IMR-90 (cell line): ENCODE data around the gene OGFOD2. TPM values are rescaled to one million over a fixed set of nuclear protein-coding genes. Genes with fewer than 3 reads are reported as not detected.

Experiments
- ATAC-seq: fragments of 200-7000 bp; cut with Tn5 transposase; 2 replicates; pipeline ENCODE4 v1.9.1; 2020; ENCODE audit warnings: low read depth, mild to moderate bottlenecking, moderate library complexity
- BruUV-seq: library from RNA; stranded (reverse); fragments of 400-500 nt; replicated peaks from 2 replicates; lab custom pipeline; 2021; lab: Mats Ljungman, UMichigan
- CTCF ChIA-PET: fragments of 300-600 bp; formaldehyde crosslinking; extraction: SDS; loops from one replicate; lab custom pipeline; 2021; ENCODE audit warnings: antibody characterized with exemption; lab: Yijun Ruan, JAX
- POLR2A ChIA-PET: fragments of 300-600 bp; sonication (Branson Sonifier 250); formaldehyde crosslinking; loops from one replicate; lab custom pipeline; 2022; ENCODE audit warnings: antibody characterized with exemption; ENCODE audit not compliant: unreplicated experiment; lab: Charles Lee
- DNase-seq: peaks from one replicate; pipeline ENCODE4 v3.0.0; 2013
- H2AFZ ChIP-seq: replicated peaks from 2 replicates; pipeline ENCODE3; 2013; ENCODE audit warnings: low read length, mild to moderate bottlenecking; ENCODE audit not compliant: poor library complexity
- H2AK5ac ChIP-seq: 2 replicates; pipeline ENCODE4 v1.6.1; 2013; ENCODE audit warnings: low read depth, low read length, inconsistent platforms
- H2AK9ac ChIP-seq: replicated peaks from 2 replicates; pipeline ENCODE3; 2013; ENCODE audit warnings: mild to moderate bottlenecking, low read depth, low read length, moderate library complexity; ENCODE audit not compliant: poor library complexity
- H2BK120ac ChIP-seq: 2 replicates; pipeline ENCODE4 v1.6.1; 2013; ENCODE audit warnings: low read depth, low read length, inconsistent platforms
- H2BK15ac ChIP-seq: 3 replicates; pipeline ENCODE4 v1.6.1; 2013; ENCODE audit warnings: low read depth, low read length, inconsistent platforms
- H2BK20ac ChIP-seq: 2 replicates; pipeline ENCODE4 v1.6.1; 2013; ENCODE audit warnings: low read depth, mild to moderate bottlenecking, inconsistent platforms, low read length, moderate library complexity
- H2BK5ac ChIP-seq: 2 replicates; pipeline ENCODE4 v1.6.1; 2013; ENCODE audit warnings: mild to moderate bottlenecking, low read depth, low read length, inconsistent platforms; ENCODE audit not compliant: poor library complexity, severe bottlenecking
- H3K14ac ChIP-seq: replicated peaks from 2 replicates; pipeline ENCODE4 v1.6.1; 2013; ENCODE audit warnings: low read depth, low read length, inconsistent platforms
- H3K18ac ChIP-seq: 2 replicates; pipeline ENCODE4 v1.6.1; 2013; ENCODE audit warnings: low read depth, low read length, control low read depth
- H3K23ac ChIP-seq: 2 replicates; pipeline ENCODE4 v1.6.1; 2013; ENCODE audit warnings: low read depth, low read length, inconsistent platforms
- H3K27ac ChIP-seq: 2 replicates; pipeline ENCODE4 v1.5.1; 2013; ENCODE audit warnings: mild to moderate bottlenecking, control low read depth, low read length; ENCODE audit not compliant: insufficient read depth
- H3K27me3 ChIP-seq: 2 replicates; pipeline ENCODE4 v1.6.1; 2013; ENCODE audit warnings: low read length; ENCODE audit not compliant: control insufficient read depth, insufficient read depth
- H3K36me3 ChIP-seq: 2 replicates; pipeline ENCODE4 v1.6.1; 2013; ENCODE audit warnings: low read length, mixed read lengths; ENCODE audit not compliant: control insufficient read depth, insufficient read depth
- H3K4ac ChIP-seq: 2 replicates; pipeline ENCODE4 v1.6.1; 2013; ENCODE audit warnings: low read depth, low read length, inconsistent platforms
- H3K4me1 ChIP-seq: 2 replicates; pipeline ENCODE4 v1.6.1; 2013; ENCODE audit warnings: low read length, mixed read lengths; ENCODE audit not compliant: control insufficient read depth, insufficient read depth
- H3K4me2 ChIP-seq: 2 replicates; pipeline ENCODE4 v1.6.1; 2013; ENCODE audit warnings: low read depth, mild to moderate bottlenecking, control low read depth, low read length, moderate library complexity
- H3K4me3 ChIP-seq: 2 replicates; pipeline ENCODE4 v1.5.1; 2013; ENCODE audit warnings: low read depth, mild to moderate bottlenecking, control low read depth, low read length, moderate library complexity; ENCODE audit not compliant: insufficient read depth
- H3K56ac ChIP-seq: 2 replicates; pipeline ENCODE4 v1.6.1; 2013; ENCODE audit warnings: low read length, inconsistent platforms; ENCODE audit not compliant: insufficient read depth; ENCODE audit errors: extremely low read depth
- H3K79me1 ChIP-seq, 2 experiments: 2 replicates each; pipeline ENCODE4 v1.6.1; 2013; ENCODE audit warnings: low read length in 2 of 2, inconsistent platforms in 1 of 2, low read depth in 1 of 2
- H3K9ac ChIP-seq: 2 replicates; pipeline ENCODE4 v1.6.1; 2013; ENCODE audit warnings: low read depth, low read length, control low read depth
- H3K9me1 ChIP-seq: 2 replicates; pipeline ENCODE4 v1.6.1; 2013; ENCODE audit warnings: low read length, inconsistent platforms; ENCODE audit not compliant: insufficient read depth
- H3K9me3 ChIP-seq: 2 replicates; pipeline ENCODE4 v1.6.1; 2013; ENCODE audit warnings: low read length; ENCODE audit not compliant: control insufficient read depth, insufficient read depth
- H4K20me1 ChIP-seq: 2 replicates; pipeline ENCODE4 v1.6.1; 2013; ENCODE audit warnings: low read length, inconsistent platforms; ENCODE audit not compliant: insufficient read depth
- H4K5ac ChIP-seq: 2 replicates; pipeline ENCODE4 v1.6.1; 2013; ENCODE audit warnings: mild to moderate bottlenecking, low read depth, low read length, control low read depth
- H4K8ac ChIP-seq, 2 experiments: 2 replicates each; pipeline ENCODE4 v1.6.1; 2013; ENCODE audit warnings: low read depth in 2 of 2, low read length in 2 of 2, control low read depth in 1 of 2, inconsistent platforms in 1 of 2
- H4K91ac ChIP-seq: 2 replicates; pipeline ENCODE4 v1.6.1; 2013; ENCODE audit warnings: low read depth, low read length, inconsistent platforms; ENCODE audit not compliant: insufficient read depth
- CEBPB ChIP-seq: IDR thresholded peaks from 2 replicates; pipeline ENCODE4 v1.6.1; 2012; ENCODE audit warnings: low read depth, low read length, improper control_type of control experiment
- CHD1 ChIP-seq: IDR thresholded peaks from 2 replicates; pipeline ENCODE4 v1.6.1; 2012; ENCODE audit warnings: low read depth, low read length, improper control_type of control experiment
- FOS ChIP-seq: fragments of 150-350 bp; IDR thresholded peaks from 2 replicates; pipeline ENCODE4 v1.6.1; 2016; ENCODE audit warnings: low read depth, low read length
- MAFK ChIP-seq: IDR thresholded peaks from 2 replicates; pipeline ENCODE4 v1.6.1; 2012; ENCODE audit warnings: low read depth, low read length, improper control_type of control experiment
- MAZ ChIP-seq: IDR thresholded peaks from 2 replicates; pipeline ENCODE4 v1.6.1; 2012; ENCODE audit warnings: low read depth, mild to moderate bottlenecking, low read length, improper control_type of control experiment, moderate library complexity, borderline replicate concordance
- MXI1 ChIP-seq: IDR thresholded peaks from 2 replicates; pipeline ENCODE4 v1.6.1; 2012; ENCODE audit warnings: low read depth, mild to moderate bottlenecking, low read length, moderate library complexity, borderline replicate concordance
- NFE2L2 ChIP-seq: fragments of 150-350 bp; IDR thresholded peaks from 2 replicates; pipeline ENCODE4 v1.6.1; 2016; ENCODE audit warnings: low read depth, mild to moderate bottlenecking, low read length
- POLR2A ChIP-seq: IDR thresholded peaks from 2 replicates; pipeline ENCODE4 v1.6.1; 2012; ENCODE audit warnings: mild to moderate bottlenecking, low read depth, low read length
- RAD21 ChIP-seq: IDR thresholded peaks from 2 replicates; pipeline ENCODE4 v1.6.1; 2012; ENCODE audit warnings: low read length, improper control_type of control experiment
- RCOR1 ChIP-seq: IDR thresholded peaks from 2 replicates; pipeline ENCODE4 v1.6.1; 2012; ENCODE audit warnings: mild to moderate bottlenecking, low read length, improper control_type of control experiment; ENCODE audit not compliant: insufficient replicate concordance
- RFX5 ChIP-seq: IDR thresholded peaks from 2 replicates; pipeline ENCODE4 v1.8.0; 2012; ENCODE audit warnings: low read depth, mild to moderate bottlenecking, low read length, moderate library complexity
- WGBS, 2 experiments: methylation state at CpG; one replicate each; pipeline versions ENCODE4 v1.1.5 to v1.1.7; 2013; ENCODE audit warnings: missing lambda C conversion rate in 2 of 2; ENCODE audit not compliant: insufficient read length in 1 of 2; ENCODE audit errors: extremely low coverage in 2 of 2; 5-methylcytosine and 5-hydroxymethylcytosine counted together
- dilution Hi-C: fragments of 300-500 bp; cut with HindIII; formaldehyde crosslinking; loops from one replicate; pipeline ENCODE4 v1.14.3; 2018; ENCODE audit warnings: low sequenced_read_pairs; ENCODE audit not compliant: unreplicated experiment
- in situ Hi-C: fragments of 300-500 bp; cut with MboI; formaldehyde crosslinking; loops from 3 replicates; pipeline ENCODE4 v1.14.3; 2019; ENCODE audit warnings: low sequenced_read_pairs, inconsistent platforms, mixed read lengths
- intact Hi-C: fragments of 100-400 bp; cut with micrococcal nuclease; formaldehyde crosslinking; loops from 2 replicates; pipeline ENCODE4 v1.10.0; 2022
- polyA plus RNA-seq, 3 experiments: library from polyadenylated mRNA; depleted of rRNA; stranded (reverse); fragments of >200 nt; gene quantifications; 2 replicates each; pipeline ENCODE4 v1.2.3, GENCODE V29; 2012; ENCODE audit warnings: low replicate concordance in 1 of 3
- total RNA-seq: library from RNA; depleted of rRNA; stranded (reverse); fragments of >200 nt; gene quantifications from 2 replicates; pipeline ENCODE4 v1.2.3, GENCODE V29; 2012
- TF ChIP-seq, protein P1 (sequence below): conservative IDR thresholded peaks from 2 replicates; pipeline ENCODE4 v1.5.1; 2012; ENCODE audit warnings: mild to moderate bottlenecking, low read depth, low read length, improper control_type of control experiment
- TF ChIP-seq, protein P2 (sequence below): fragments of 150-350 bp; IDR thresholded peaks from 2 replicates; pipeline ENCODE4 v1.6.1; 2017; ENCODE audit warnings: mild to moderate bottlenecking, antibody characterized with exemption, low read length, low read depth

Gene OGFOD2
- total and polyA plus RNA-seq, 2 of the 4 experiments (the other 2 are of a cell fraction): 4.3 to 18.2 TPM

DNA sequence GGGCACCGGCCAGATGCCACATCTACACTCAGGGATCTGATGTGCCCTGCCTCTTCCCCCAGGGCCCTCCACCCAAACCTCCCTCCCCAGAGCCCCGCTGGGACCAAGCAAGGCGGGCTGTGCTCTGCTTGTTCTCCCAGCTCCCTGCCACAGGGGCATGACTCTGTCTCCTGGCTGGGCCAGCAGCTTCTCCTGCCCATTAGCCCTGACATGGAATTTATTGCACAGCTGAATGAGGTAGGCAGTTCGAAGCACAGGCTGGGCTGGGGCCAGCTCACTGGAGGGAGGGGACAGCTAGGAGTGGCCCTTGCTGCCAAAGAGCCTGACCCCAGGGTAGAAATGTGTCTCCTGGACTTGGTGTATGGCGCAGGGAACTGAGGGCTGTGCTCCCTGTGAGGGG is 47.8 kb downstream of the OGFOD2 start:
- dilution Hi-C loops (no loop called here), intact Hi-C loops (no loop called here), in situ Hi-C loops (no loop called here)
- Histone ChIP-seq H4K20me1 (0 out of 2 replicates have a peak, but pooled peaks cover 6% of the 10 kb centered on the region), H3K27ac (no peak overlapping the region), H3K14ac (no peak overlapping the region), H2BK15ac (no peak overlapping the region), H4K91ac (no peak overlapping the region), H3K9ac (no peak overlapping the region), H3K4me1 (peaks cover 10% of the 10 kb centered on the region), H2AFZ (no peak overlapping the region), H3K9me1 (peaks cover 8% of the 10 kb centered on the region), H4K8ac (no peak overlapping the region), H3K4ac (no peak overlapping the region), H2BK5ac (no peak overlapping the region), H3K79me1 (no peaks in the 10 kb centered on the region; a peak in 1 of 4 replicates), H2AK9ac (peak overlapping the region; percentile 12), H3K27me3 (no peaks in the 10 kb centered on the region), H2AK5ac (no peak overlapping the region), H3K56ac (no peak overlapping the region), H4K5ac (no peak overlapping the region), H3K18ac (no peak overlapping the region), H3K9me3 (no peaks in the 10 kb centered on the region), H3K4me2 (no peak overlapping the region), H3K36me3 (peaks cover 9% of the 10 kb centered on the region; the same call in 1 of the 2 replicates), H2BK120ac (no peak overlapping the region), H3K4me3 (no peak overlapping the region), H2BK20ac (no peak overlapping the region), H3K23ac (no peak overlapping the region)
- no TSS peak for BruUV-seq
- no peak for DNase-seq
- ChIA-PET CTCF (interaction anchor here (1.1 kb wide), 1 partner anchor 21 kb away, joined by 3 read pairs; no protein-coding TSS in a partner anchor), POLR2A (no interaction called here)
- ATAC-seq: no peak
- 100% methylated on average over 1 of the region's 5 CpGs; no CpG with 5 or more reads in 1 of the 2 experiments for WGBS, 2 experiments
- no peak for TF ChIP-seq POLR2A
- TF ChIP-seq FOS: no peak
- no peak for TF ChIP-seq MAZ
- no peak for TF ChIP-seq CEBPB
- TF ChIP-seq RFX5: no peak
- no peak for TF ChIP-seq CHD1
- no peak for TF ChIP-seq RCOR1
- TF ChIP-seq, protein P1, sequence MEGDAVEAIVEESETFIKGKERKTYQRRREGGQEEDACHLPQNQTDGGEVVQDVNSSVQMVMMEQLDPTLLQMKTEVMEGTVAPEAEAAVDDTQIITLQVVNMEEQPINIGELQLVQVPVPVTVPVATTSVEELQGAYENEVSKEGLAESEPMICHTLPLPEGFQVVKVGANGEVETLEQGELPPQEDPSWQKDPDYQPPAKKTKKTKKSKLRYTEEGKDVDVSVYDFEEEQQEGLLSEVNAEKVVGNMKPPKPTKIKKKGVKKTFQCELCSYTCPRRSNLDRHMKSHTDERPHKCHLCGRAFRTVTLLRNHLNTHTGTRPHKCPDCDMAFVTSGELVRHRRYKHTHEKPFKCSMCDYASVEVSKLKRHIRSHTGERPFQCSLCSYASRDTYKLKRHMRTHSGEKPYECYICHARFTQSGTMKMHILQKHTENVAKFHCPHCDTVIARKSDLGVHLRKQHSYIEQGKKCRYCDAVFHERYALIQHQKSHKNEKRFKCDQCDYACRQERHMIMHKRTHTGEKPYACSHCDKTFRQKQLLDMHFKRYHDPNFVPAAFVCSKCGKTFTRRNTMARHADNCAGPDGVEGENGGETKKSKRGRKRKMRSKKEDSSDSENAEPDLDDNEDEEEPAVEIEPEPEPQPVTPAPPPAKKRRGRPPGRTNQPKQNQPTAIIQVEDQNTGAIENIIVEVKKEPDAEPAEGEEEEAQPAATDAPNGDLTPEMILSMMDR: no peak
- TF ChIP-seq NFE2L2: no peak
- TF ChIP-seq, protein P2, sequence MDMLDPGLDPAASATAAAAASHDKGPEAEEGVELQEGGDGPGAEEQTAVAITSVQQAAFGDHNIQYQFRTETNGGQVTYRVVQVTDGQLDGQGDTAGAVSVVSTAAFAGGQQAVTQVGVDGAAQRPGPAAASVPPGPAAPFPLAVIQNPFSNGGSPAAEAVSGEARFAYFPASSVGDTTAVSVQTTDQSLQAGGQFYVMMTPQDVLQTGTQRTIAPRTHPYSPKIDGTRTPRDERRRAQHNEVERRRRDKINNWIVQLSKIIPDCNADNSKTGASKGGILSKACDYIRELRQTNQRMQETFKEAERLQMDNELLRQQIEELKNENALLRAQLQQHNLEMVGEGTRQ: no peak
- no peak for TF ChIP-seq MAFK
- TF ChIP-seq MXI1: no peak
- no peak for TF ChIP-seq RAD21
